ENCODE results near the gene CHEK1. TPM values are rescaled to one million over a fixed set of nuclear protein-coding genes. Genes with fewer than 3 reads are reported as not detected.

The CHEK1 gene
- total and polyA plus RNA-seq, 2 of the 8 experiments (the other 6 are each of a cell fraction or from before 2014, with no cell fraction given), result 37.7 to 133 TPM

- TF ChIP-seq CHD7 (IDR thresholded peaks at IDR 0.05; ENCODE audit: insufficient replicate concordance, low read length), result no peak
- TF ChIP-seq YY1 (IDR thresholded peaks at IDR 0.05; ENCODE audit: low read depth, low read length), result no peak
- no peak for TF ChIP-seq NRF1 (IDR thresholded peaks at IDR 0.05; ENCODE audit: low read depth, low read length)
- TF ChIP-seq MAX (IDR thresholded peaks at IDR 0.05), result no peak
- no peak for TF ChIP-seq CBX5 (IDR thresholded peaks at IDR 0.05; ENCODE audit: low read depth, low read length)
- TF ChIP-seq CBX8 (IDR thresholded peaks at IDR 0.05; ENCODE audit: borderline replicate concordance, low read depth, low read length), result no peak
- no peak for TF ChIP-seq BCL11A (IDR thresholded peaks at IDR 0.05; ENCODE audit: low read depth in 2 of 2, low read length in 2 of 2)
Observed at GRCh38 chr11:125667151-125667550, 42.2 kb downstream of the CHEK1 start (continued).
